GM18873 (cell line): Measurements from ENCODE around the gene PRRG4.
A peak's percentile ranks its signal among the peaks of the same experiment; 100 is the strongest.
"Not testable (repeated sequence)": the region's sequence is repeated elsewhere in the genome, so short reads cannot be mapped to it uniquely, and the experiment has no call there.

Experiments used
- ATAC-seq: cut with Tn5 transposase; IDR thresholded peaks from one replicate; pipeline ENCODE4 v1.9.1; 2021; ENCODE audit warnings: mild to moderate bottlenecking, moderate library complexity, moderate number of reproducible peaks; ENCODE audit not compliant: unreplicated experiment, low FRiP score

PRRG4 gene

GRCh38 chr11:32883421-32883820, 53.7 kb downstream of the PRRG4 start:
- no peak for ATAC-seq

GRCh38 chr11:32884023-32884422, 54.3 kb downstream of the PRRG4 start:
- no peak for ATAC-seq

- ATAC-seq = no peak
Measured at GRCh38 chr11:32884770-32885384, 55.1 kb downstream of the PRRG4 start.

GRCh38 chr11:32885556-32885955, 55.8 kb downstream of the PRRG4 start:
- ATAC-seq = no peak

GRCh38 chr11:32886180-32886579, 56.5 kb downstream of the PRRG4 start:
- ATAC-seq = no peak

- not testable (repeated sequence) for ATAC-seq
Measured at GRCh38 chr11:32887707-32888383, 58.1 kb downstream of the PRRG4 start.

GRCh38 chr11:32888384-32888710, 58.6 kb downstream of the PRRG4 start:
- not testable (repeated sequence) for ATAC-seq

GRCh38 chr11:32888805-32889204, 59.1 kb downstream of the PRRG4 start:
- no peak for ATAC-seq

- no peak for ATAC-seq
Measured at GRCh38 chr11:32890843-32891656, 61.3 kb downstream of the PRRG4 start.

GRCh38 chr11:32891657-32892354, 62.1 kb downstream of the PRRG4 start:
- no peak for ATAC-seq

- peak; percentile 41 for ATAC-seq
Measured at GRCh38 chr11:32892355-32893092, 62.8 kb downstream of the PRRG4 start, which contains the start of gene QSER1. Gene QSER1 (plus strand): TSS chr11:32892811. CDS start chr11:32893126, 315 bp downstream.

- ATAC-seq = no peak
Measured at GRCh38 chr11:32893093-32893342, 63.3 kb downstream of the PRRG4 start.

- peak; percentile 28 for ATAC-seq
Measured at GRCh38 chr11:32893343-32894148, 63.8 kb downstream of the PRRG4 start.

- ATAC-seq = no peak
Measured at GRCh38 chr11:32894149-32894827, 64.6 kb downstream of the PRRG4 start.

GRCh38 chr11:32894921-32895320, 65.2 kb downstream of the PRRG4 start:
- ATAC-seq = no peak

- no peak for ATAC-seq
Measured at GRCh38 chr11:32895471-32895870, 65.7 kb downstream of the PRRG4 start.

- ATAC-seq = no peak
Measured at GRCh38 chr11:32897103-32897502, 67.4 kb downstream of the PRRG4 start.

GRCh38 chr11:32899438-32899837, 69.7 kb downstream of the PRRG4 start:
- peak; percentile 54 for ATAC-seq

GRCh38 chr11:32902089-32902665, 72.5 kb downstream of the PRRG4 start:
- ATAC-seq = no peak
